ENCODE data around the gene TRIM59.

DNA sequence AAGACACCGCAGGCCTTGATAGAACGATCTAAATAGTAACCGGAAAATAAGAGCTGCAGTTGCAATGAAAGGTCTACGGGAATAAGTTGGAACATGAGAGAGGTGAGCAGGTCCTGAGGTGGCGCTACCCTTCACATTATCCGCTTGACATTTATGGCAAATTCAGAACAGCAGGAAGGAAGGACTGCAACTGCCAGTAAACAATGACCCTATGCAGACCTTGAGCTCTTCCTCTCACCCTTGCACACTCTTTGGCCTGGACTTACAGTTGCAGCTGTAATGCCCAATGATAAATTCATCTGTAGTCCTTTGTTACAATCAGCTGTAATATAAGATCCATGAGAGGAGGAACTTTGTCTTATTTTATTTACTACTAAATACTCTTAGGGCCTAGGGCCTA lies 32.3 kb upstream of the TRIM59 start:
- TF ChIP-seq, protein P1, sequence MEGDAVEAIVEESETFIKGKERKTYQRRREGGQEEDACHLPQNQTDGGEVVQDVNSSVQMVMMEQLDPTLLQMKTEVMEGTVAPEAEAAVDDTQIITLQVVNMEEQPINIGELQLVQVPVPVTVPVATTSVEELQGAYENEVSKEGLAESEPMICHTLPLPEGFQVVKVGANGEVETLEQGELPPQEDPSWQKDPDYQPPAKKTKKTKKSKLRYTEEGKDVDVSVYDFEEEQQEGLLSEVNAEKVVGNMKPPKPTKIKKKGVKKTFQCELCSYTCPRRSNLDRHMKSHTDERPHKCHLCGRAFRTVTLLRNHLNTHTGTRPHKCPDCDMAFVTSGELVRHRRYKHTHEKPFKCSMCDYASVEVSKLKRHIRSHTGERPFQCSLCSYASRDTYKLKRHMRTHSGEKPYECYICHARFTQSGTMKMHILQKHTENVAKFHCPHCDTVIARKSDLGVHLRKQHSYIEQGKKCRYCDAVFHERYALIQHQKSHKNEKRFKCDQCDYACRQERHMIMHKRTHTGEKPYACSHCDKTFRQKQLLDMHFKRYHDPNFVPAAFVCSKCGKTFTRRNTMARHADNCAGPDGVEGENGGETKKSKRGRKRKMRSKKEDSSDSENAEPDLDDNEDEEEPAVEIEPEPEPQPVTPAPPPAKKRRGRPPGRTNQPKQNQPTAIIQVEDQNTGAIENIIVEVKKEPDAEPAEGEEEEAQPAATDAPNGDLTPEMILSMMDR (IDR thresholded peaks at IDR 0.05): no peak
- no peak for TF ChIP-seq POLR2A (IDR thresholded peaks at IDR 0.05)

All from adrenal gland (tissue), 5 donors.